ENCODE measurements around the gene NAB1. TPM values are rescaled to one million over a fixed set of nuclear protein-coding genes. Genes with fewer than 3 reads are reported as not detected.
A peak's percentile ranks its signal among the peaks of the same experiment; 100 is the strongest.

Gene NAB1
- total and polyA plus RNA-seq, 7 donors = 2.6 to 16.9 (median 7.2) TPM

GRCh38 chr2:190656301-190656700 lies 7.4 kb downstream of the NAB1 start:
- Histone ChIP-seq H3K27ac (peak overlapping the region; percentile 33), H3K27me3 (ENCODE audit: insufficient read depth in 3 of 3, low read length in 2 of 3) (no peaks in the 10 kb centered on the region), H3K4me3 (no peak overlapping the region), H3K36me3 (ENCODE audit: insufficient read depth in 1 of 2, low read depth in 1 of 2) (no peaks in the 10 kb centered on the region), H3K4me1 (peaks cover 32% of the 10 kb centered on the region), H3K9me3 (no peaks in the 10 kb centered on the region)
- intact Hi-C loops (cut with DNase I) = no loop called here
- ATAC-seq = no peak
- WGBS, 3 donors = 21 to 28% (median 21%) methylated on average over 2 of the region's 2 CpGs
- no peak for DNase-seq
- no peak for TF ChIP-seq CTCF (IDR thresholded peaks at IDR 0.05)

GRCh38 chr2:190657474-190658255 lies 8.8 kb downstream of the NAB1 start:
- intact Hi-C loops (cut with DNase I) = no loop called here
- WGBS, 3 donors = 69 to 74% (median 73%) methylated on average over 4 of the region's 4 CpGs
- Histone ChIP-seq H3K27ac (no peak overlapping the region), H3K9me3 (no peaks in the 10 kb centered on the region), H3K27me3 (ENCODE audit: insufficient read depth in 3 of 3, low read length in 2 of 3) (no peaks in the 10 kb centered on the region), H3K4me1 (peaks cover 29% of the 10 kb centered on the region), H3K36me3 (ENCODE audit: insufficient read depth in 1 of 2, low read depth in 1 of 2) (no peaks in the 10 kb centered on the region), H3K4me3 (no peak overlapping the region)
- ATAC-seq = no peak
- TF ChIP-seq CTCF (IDR thresholded peaks at IDR 0.05) = no peak
- DNase-seq = no peak

GRCh38 chr2:190659553-190659952 lies 10.7 kb downstream of the NAB1 start:
- no peak for TF ChIP-seq CTCF (IDR thresholded peaks at IDR 0.05)
- intact Hi-C loops (cut with DNase I) = no loop called here
- WGBS, 3 donors = 92 to 95% (median 95%) methylated on average over 8 of the region's 8 CpGs
- ATAC-seq (no peak), DNase-seq (no peak)
- H3K4me1 ChIP-seq = peaks cover 34% of the 10 kb centered on the region
- no peaks in the 10 kb centered on the region for H3K27me3 ChIP-seq (ENCODE audit: insufficient read depth in 3 of 3, low read length in 2 of 3)
- H3K27ac ChIP-seq = no peak overlapping the region
- H3K36me3 ChIP-seq (ENCODE audit: insufficient read depth in 1 of 2, low read depth in 1 of 2) = no peaks in the 10 kb centered on the region
- no peaks in the 10 kb centered on the region for H3K9me3 ChIP-seq
- H3K4me3 ChIP-seq = no peak overlapping the region

GRCh38 chr2:190662754-190663153 lies 13.9 kb downstream of the NAB1 start:
- Histone ChIP-seq H3K4me1 (peaks cover 14% of the 10 kb centered on the region), H3K27me3 (ENCODE audit: insufficient read depth in 3 of 3, low read length in 2 of 3) (no peaks in the 10 kb centered on the region), H3K27ac (no peak overlapping the region), H3K36me3 (ENCODE audit: insufficient read depth in 1 of 2, low read depth in 1 of 2) (peaks cover 0 to 2% of the 10 kb centered on the region in 2 donors), H3K4me3 (no peak overlapping the region), H3K9me3 (no peaks in the 10 kb centered on the region)
- no peak for TF ChIP-seq CTCF (IDR thresholded peaks at IDR 0.05)
- intact Hi-C loops (cut with DNase I) = no loop called here
- WGBS, 3 donors = 54 to 72% (median 60%) methylated on average over 3 of the region's 3 CpGs
- no peak for ATAC-seq
- DNase-seq = no peak

GRCh38 chr2:190663348-190663747 lies 14.5 kb downstream of the NAB1 start:
- Histone ChIP-seq H3K9me3 (no peaks in the 10 kb centered on the region), H3K4me3 (no peak overlapping the region), H3K4me1 (peaks cover 13% of the 10 kb centered on the region), H3K36me3 (ENCODE audit: insufficient read depth in 1 of 2, low read depth in 1 of 2) (peaks cover 0 to 2% of the 10 kb centered on the region in 2 donors), H3K27me3 (ENCODE audit: insufficient read depth in 3 of 3, low read length in 2 of 3) (no peaks in the 10 kb centered on the region), H3K27ac (peak overlapping the region; percentile 8)
- 19 to 56% (median 27%) methylated on average over 2 of the region's 2 CpGs for WGBS, 3 donors
- no peak for TF ChIP-seq CTCF (IDR thresholded peaks at IDR 0.05)
- DNase-seq = no peak
- no peak for ATAC-seq
- intact Hi-C loops (cut with DNase I) = no loop called here
